Astrocyte (in vitro differentiated cells and primary cell): Measurements from ENCODE around the gene ATG7. TPM values are rescaled to one million over a fixed set of nuclear protein-coding genes. Genes with fewer than 3 reads are reported as not detected.
A peak's percentile ranks its signal among the peaks of the same experiment; 100 is the strongest.
"Not testable (repeated sequence)": the region's sequence is repeated elsewhere in the genome, so short reads cannot be mapped to it uniquely, and the experiment has no call there.

Experiments used
- DNase-seq: peaks from one replicate; pipeline ENCODE4 v3.0.0-alpha.2; 2010; ENCODE audit warnings: low read depth
- FAIRE-seq: peaks from 2 replicates; lab custom pipeline; 2011; peaks lifted over from hg19 to GRCh38; lab: Jason Lieb, UNC
- H2AFZ ChIP-seq: 2 replicates; pipeline ENCODE4 v1.6.0; 2012; ENCODE audit warnings: low read depth, low read length, inconsistent platforms
- H3K27ac ChIP-seq: 2 replicates; pipeline ENCODE4 v1.5.1; 2011; ENCODE audit warnings: low read depth, low read length, inconsistent platforms
- H3K27me3 ChIP-seq: 2 replicates; pipeline ENCODE4 v1.6.0; 2011; ENCODE audit warnings: low read length, inconsistent platforms; ENCODE audit not compliant: insufficient read depth
- H3K36me3 ChIP-seq: 2 replicates; pipeline ENCODE4 v1.5.1; 2011; ENCODE audit warnings: low read length, inconsistent platforms; ENCODE audit not compliant: insufficient read depth
- H3K4me1 ChIP-seq: 2 replicates; pipeline ENCODE4 v1.5.1; 2011; ENCODE audit warnings: low read length, inconsistent platforms; ENCODE audit not compliant: insufficient read depth
- H3K4me2 ChIP-seq: 2 replicates; pipeline ENCODE4 v1.6.0; 2012; ENCODE audit warnings: low read length, inconsistent platforms
- H3K4me3 ChIP-seq: 2 replicates; pipeline ENCODE4 v1.5.1; 2011; ENCODE audit warnings: low read depth, mild to moderate bottlenecking, low read length, inconsistent platforms; ENCODE audit not compliant: insufficient read depth
- H3K79me2 ChIP-seq: 2 replicates; pipeline ENCODE4 v1.6.0; 2012; ENCODE audit warnings: mild to moderate bottlenecking, low read length, inconsistent platforms; ENCODE audit not compliant: insufficient read depth
- H3K9ac ChIP-seq: 2 replicates; pipeline ENCODE4 v1.6.0; 2012; ENCODE audit warnings: mild to moderate bottlenecking, low read length, inconsistent platforms
- H3K9me3 ChIP-seq: 2 replicates; pipeline ENCODE4 v1.5.1; 2012; ENCODE audit warnings: low read depth, mild to moderate bottlenecking, low read length, inconsistent platforms; ENCODE audit not compliant: insufficient read depth
- H4K20me1 ChIP-seq: 2 replicates; pipeline ENCODE4 v1.6.0; 2012; ENCODE audit warnings: low read length, inconsistent platforms; ENCODE audit not compliant: insufficient read depth
- H3K27ac Mint-ChIP-seq: one replicate; pipeline ENCODE4 v1.8.0; 2021; ENCODE audit warnings: mild to moderate bottlenecking, mixed read lengths; ENCODE audit not compliant: unreplicated experiment
- H3K27me3 Mint-ChIP-seq: one replicate; pipeline ENCODE4 v1.8.0; 2021; ENCODE audit warnings: low read depth, mixed read lengths; ENCODE audit not compliant: unreplicated experiment
- H3K36me3 Mint-ChIP-seq: one replicate; pipeline ENCODE4 v1.8.0; 2021; ENCODE audit warnings: low read depth, mixed read lengths; ENCODE audit not compliant: unreplicated experiment
- H3K4me1 Mint-ChIP-seq: one replicate; pipeline ENCODE4 v1.8.0; 2021; ENCODE audit warnings: low read depth, mixed read lengths; ENCODE audit not compliant: unreplicated experiment
- H3K4me3 Mint-ChIP-seq: one replicate; pipeline ENCODE4 v1.8.0; 2021; ENCODE audit warnings: mild to moderate bottlenecking, moderate library complexity, mixed read lengths; ENCODE audit not compliant: unreplicated experiment
- H3K9me3 Mint-ChIP-seq: one replicate; pipeline ENCODE4 v1.8.0; 2021; ENCODE audit warnings: mild to moderate bottlenecking, mixed read lengths; ENCODE audit not compliant: unreplicated experiment
- EZH2 ChIP-seq: IDR thresholded peaks from 2 replicates; pipeline ENCODE4 v1.6.1; 2012; ENCODE audit warnings: mild to moderate bottlenecking, low read length, inconsistent platforms; ENCODE audit not compliant: insufficient read depth
- total RNA-seq: library from RNA; stranded (reverse); gene quantifications from 2 replicates; pipeline ENCODE4 v1.2.1, GENCODE V29; 2021
- TF ChIP-seq, protein P1 (sequence below): IDR thresholded peaks from 2 replicates; pipeline ENCODE4 v1.5.1; 2011; ENCODE audit warnings: low read depth, mild to moderate bottlenecking, inconsistent platforms, low read length, moderate library complexity; ENCODE audit not compliant: insufficient read depth

ATG7 gene
- total RNA-seq, 1 donor from 2014 or later = 29.5 TPM

DNA sequence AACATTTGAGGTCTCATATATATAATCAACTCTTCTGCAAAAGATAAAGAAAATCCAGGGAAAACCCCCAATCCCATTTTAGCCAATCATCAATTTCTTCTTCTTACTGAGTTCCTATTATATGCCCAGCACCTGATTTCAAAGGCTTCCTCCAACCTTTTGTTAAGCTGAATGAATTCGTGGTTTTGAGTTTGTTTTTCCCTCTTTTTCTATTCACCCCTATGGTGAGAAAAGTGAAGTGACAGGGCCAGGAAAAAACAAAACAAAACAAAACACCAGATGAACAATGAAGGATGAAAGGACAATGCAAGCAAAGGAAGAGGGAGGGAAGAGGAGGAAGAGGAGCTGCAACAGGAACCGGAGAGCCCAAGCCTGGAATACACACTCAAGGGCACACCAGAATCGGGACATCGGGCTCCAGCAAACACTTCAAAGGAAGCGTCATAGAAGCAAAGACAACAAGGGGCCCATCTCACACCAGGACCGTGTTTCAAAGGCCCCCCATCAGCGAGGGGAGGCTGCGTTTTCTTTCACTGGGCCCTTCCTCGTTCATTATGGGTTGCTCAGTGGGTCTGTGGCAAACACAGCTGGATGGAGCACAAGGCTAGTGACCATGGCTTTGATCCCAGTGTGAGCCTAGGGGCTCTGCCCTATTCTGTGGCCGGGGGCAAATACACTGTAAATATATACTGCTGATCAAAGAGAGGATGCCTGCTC is 321.3 kb downstream of the ATG7 start:
- H3K4me2 ChIP-seq = peak overlapping the region; percentile 73
- peaks cover 69% of the 10 kb centered on the region for H4K20me1 ChIP-seq
- H3K36me3 Mint-ChIP-seq = peaks cover 29% of the 10 kb centered on the region
- H3K4me1 ChIP-seq = peaks cover 46% of the 10 kb centered on the region
- peaks cover 4% of the 10 kb centered on the region for H3K9me3 Mint-ChIP-seq
- H3K4me3 ChIP-seq = no peak overlapping the region
- no peaks in the 10 kb centered on the region for H3K27me3 ChIP-seq
- FAIRE-seq = no peak
- H3K9me3 ChIP-seq = no peaks in the 10 kb centered on the region
- H3K4me3 Mint-ChIP-seq = no peak overlapping the region
- no peak overlapping the region for H2AFZ ChIP-seq
- H3K79me2 ChIP-seq = peaks cover 94% of the 10 kb centered on the region
- peaks cover 8% of the 10 kb centered on the region for H3K36me3 ChIP-seq
- TF ChIP-seq, protein P1, sequence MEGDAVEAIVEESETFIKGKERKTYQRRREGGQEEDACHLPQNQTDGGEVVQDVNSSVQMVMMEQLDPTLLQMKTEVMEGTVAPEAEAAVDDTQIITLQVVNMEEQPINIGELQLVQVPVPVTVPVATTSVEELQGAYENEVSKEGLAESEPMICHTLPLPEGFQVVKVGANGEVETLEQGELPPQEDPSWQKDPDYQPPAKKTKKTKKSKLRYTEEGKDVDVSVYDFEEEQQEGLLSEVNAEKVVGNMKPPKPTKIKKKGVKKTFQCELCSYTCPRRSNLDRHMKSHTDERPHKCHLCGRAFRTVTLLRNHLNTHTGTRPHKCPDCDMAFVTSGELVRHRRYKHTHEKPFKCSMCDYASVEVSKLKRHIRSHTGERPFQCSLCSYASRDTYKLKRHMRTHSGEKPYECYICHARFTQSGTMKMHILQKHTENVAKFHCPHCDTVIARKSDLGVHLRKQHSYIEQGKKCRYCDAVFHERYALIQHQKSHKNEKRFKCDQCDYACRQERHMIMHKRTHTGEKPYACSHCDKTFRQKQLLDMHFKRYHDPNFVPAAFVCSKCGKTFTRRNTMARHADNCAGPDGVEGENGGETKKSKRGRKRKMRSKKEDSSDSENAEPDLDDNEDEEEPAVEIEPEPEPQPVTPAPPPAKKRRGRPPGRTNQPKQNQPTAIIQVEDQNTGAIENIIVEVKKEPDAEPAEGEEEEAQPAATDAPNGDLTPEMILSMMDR = no peak
- TF ChIP-seq EZH2 = no peak
- H3K27ac ChIP-seq = peak overlapping the region; percentile 94
- peak overlapping the region; percentile 67 for H3K27ac Mint-ChIP-seq
- peaks cover 57% of the 10 kb centered on the region for H3K4me1 Mint-ChIP-seq
- no peak for DNase-seq
- peak overlapping the region; percentile 42 for H3K9ac ChIP-seq
- H3K27me3 Mint-ChIP-seq = no peaks in the 10 kb centered on the region

GRCh38 chr3:11595024-11595423 is 322.8 kb downstream of the ATG7 start:
- H2AFZ ChIP-seq, H3K4me3 Mint-ChIP-seq, H3K9me3 Mint-ChIP-seq, H3K4me2 ChIP-seq, H3K27ac ChIP-seq, H3K27me3 ChIP-seq, H3K9me3 ChIP-seq, DNase-seq, H3K9ac ChIP-seq, H3K27me3 Mint-ChIP-seq, H3K4me3 ChIP-seq, H3K36me3 ChIP-seq, FAIRE-seq: not testable (repeated sequence)
- Histone ChIP-seq H3K79me2 (peaks cover 87% of the 10 kb centered on the region), H4K20me1 (peaks cover 56% of the 10 kb centered on the region), H3K4me1 (peaks cover 47% of the 10 kb centered on the region)
- Mint-ChIP-seq H3K36me3 (peaks cover 26% of the 10 kb centered on the region), H3K27ac (peak overlapping the region; percentile 19), H3K4me1 (peaks cover 50% of the 10 kb centered on the region)

- no peak overlapping the region for H3K4me3 Mint-ChIP-seq
- FAIRE-seq = no peak
- peaks cover 79% of the 10 kb centered on the region for H3K79me2 ChIP-seq
These were observed 324.2 kb downstream of the ATG7 start for GRCh38 chr3:11596387-11596786.

More at GRCh38 chr3:11596387-11596786, 324.2 kb downstream of the ATG7 start:
- peaks cover 42% of the 10 kb centered on the region for H4K20me1 ChIP-seq
- no peak overlapping the region for H3K4me3 ChIP-seq
- no peaks in the 10 kb centered on the region for H3K9me3 ChIP-seq
- no peak overlapping the region for H3K9ac ChIP-seq
- H3K4me2 ChIP-seq = no peak overlapping the region
- no peaks in the 10 kb centered on the region for H3K27me3 Mint-ChIP-seq
- no peak overlapping the region for H3K27ac Mint-ChIP-seq
- H3K4me1 Mint-ChIP-seq = peaks cover 49% of the 10 kb centered on the region
- H3K27me3 ChIP-seq = no peaks in the 10 kb centered on the region
- no peak for DNase-seq
- no peak overlapping the region for H3K27ac ChIP-seq
- H3K9me3 Mint-ChIP-seq = peaks cover 4% of the 10 kb centered on the region
- peaks cover 32% of the 10 kb centered on the region for H3K36me3 Mint-ChIP-seq
- TF ChIP-seq, protein P1 = no peak
- TF ChIP-seq EZH2 = no peak
- peaks cover 4% of the 10 kb centered on the region for H3K36me3 ChIP-seq
- H3K4me1 ChIP-seq = peaks cover 45% of the 10 kb centered on the region
- H2AFZ ChIP-seq = no peak overlapping the region
